Measurements from ENCODE around the gene CCDC121.

CCDC121 gene

GRCh38 chr2:27628767-27629709 is at the start of gene CCDC121, which contains the start of gene GPN1:
Gene CCDC121, minus strand, starts transcription at chr2:27629012. Its CDS starts 1,213 bp downstream, at chr2:27627799.
Gene GPN1, plus strand, starts transcription at chr2:27629050. Its CDS starts 9 bp downstream, at chr2:27629059.
- DNase-seq, result peak; percentile 95

DNA sequence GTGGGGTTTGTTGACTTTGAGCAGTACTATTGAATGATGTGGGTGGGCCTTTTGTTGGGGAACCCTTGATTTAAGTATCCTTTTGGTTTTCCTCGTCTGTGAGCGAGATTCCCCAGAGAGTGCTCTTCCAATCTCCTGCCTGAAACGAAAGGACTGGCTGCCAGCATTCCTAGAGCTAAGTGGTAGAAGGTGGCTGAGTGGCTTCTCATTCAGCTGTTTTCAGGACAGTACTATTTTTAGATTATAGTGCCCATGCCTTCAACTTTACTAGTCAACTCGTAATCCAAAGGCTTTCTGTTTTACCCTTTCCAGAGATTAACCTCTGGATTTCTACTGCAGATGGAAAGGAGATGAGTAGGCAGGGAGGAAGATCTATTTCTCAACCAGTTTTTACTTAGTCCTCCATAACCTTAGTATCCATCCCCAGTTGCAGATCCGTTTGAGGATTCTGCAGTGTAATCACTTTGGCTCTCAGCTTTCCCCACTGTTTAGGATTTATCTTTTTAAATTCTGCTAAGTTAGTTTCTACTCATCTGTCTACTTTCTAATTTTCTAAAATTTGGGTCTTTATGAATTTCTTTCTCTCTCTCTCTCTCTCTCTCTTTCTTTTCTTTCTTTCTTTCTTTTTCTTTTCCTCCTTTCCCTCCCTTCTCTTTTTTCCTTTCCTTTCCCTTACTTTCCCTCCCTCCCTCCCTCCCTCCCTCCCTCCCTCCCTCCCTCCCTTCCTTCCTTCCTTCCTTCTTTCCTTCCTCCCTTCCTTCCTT is 44.1 kb upstream of the CCDC121 start:
- no peak for DNase-seq

DNA sequence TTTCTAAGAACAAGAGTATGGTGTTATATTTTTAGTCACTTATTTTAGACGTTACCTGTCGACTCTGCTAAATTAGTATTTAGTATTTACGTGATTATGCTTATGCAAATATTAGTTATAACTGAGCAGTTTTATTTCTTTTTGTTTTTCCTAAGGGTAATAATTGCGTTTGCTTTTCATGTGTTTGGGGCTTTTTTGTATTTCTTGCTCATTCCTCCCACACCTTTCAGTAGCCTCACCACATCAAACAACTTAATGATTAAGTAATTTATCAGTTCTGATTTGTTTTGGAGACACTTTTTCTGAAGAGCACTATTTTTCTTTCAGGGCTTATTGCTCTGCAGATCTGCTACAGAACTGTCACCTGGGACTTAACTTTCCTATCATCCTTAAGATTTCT is 42.4 kb upstream of the CCDC121 start:
- DNase-seq, result no peak

DNA sequence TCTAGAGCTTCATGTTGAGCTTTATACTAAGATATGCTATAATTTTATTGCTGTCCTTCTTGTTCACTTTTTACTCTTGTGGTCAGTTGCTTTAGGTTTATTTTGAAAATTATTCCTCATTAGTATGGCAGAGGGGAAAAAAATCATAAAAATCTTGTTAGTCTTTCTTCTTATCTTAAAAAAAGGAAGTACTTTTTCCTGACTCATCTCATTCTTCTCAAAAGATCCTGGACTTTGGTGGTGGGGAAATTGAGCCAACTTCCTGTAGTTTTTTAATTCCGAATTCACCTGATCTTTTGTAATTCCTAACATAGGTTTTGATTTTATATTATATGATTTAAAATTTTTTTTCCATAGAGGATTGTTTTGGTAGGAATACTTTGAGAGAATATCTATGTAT is 38.6 kb upstream of the CCDC121 start:
- DNase-seq, result no peak

GRCh38 chr2:27664622-27665363 is 36.0 kb upstream of the CCDC121 start:
- no peak for DNase-seq

DNA sequence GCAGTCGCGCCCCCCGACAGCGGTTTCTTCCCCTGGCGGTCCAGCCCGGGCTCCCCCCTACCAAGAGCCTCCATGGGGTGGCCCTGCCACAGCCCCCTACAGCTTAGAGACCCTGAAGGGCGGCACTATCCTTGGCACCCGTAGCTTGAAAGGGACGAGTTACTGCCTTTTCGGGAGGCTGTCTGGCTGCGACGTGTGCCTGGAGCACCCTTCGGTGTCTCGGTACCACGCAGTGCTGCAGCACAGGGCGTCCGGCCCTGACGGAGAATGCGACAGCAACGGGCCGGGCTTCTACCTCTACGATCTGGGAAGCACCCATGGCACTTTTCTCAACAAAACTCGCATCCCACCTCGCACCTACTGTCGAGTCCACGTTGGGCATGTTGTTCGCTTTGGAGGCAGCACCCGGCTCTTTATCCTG is 35.4 kb upstream of the CCDC121 start:
- DNase-seq, result no peak

DNA sequence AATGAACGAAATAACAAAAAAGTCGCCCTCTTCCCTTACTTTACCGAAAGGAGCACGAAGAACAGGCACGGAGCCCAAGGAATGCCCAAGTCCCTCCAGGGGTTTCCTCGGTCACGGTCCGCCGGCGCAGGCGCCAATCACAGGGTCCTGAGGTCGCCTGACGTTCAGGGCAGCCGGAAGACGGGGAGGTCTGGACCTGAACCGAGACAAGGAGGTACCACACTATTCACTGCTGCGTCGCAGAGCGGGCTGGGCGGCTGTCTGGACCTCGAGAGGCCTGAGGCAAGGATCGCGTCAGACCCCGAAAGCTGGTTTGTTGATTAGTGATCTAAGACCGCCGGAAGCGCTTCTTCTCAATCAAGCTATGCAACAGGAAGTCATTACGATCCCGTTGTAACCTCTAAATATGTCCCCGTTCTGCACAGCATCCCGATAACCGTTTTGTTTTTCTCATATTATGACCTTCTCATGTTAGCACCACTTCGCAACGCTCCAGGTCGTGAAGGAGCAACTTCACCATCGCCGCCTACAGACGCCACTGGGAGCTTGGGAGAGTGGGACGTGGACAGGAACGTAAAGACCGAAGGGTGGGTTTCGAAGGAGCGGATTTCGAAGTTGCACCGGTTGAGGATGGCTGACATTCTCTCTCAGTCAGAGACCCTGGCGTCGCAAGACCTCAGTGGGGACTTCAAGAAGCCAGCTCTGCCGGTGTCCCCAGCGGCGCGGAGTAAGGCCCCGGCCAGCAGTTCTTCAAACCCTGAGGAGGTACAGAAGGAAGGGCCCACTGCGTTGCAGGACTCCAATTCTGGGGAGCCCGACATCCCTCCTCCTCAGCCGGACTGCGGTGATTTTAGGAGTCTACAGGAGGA is 34.7 kb upstream of the CCDC121 start, which contains the start of the genes SLC4A1AP and SUPT7L:
SLC4A1AP (plus strand) TSS at position 605 of the 869 bp plus-strand sequence; CDS start at position 631, 26 bp downstream.
SUPT7L (minus strand) TSS at position 330 of the 869 bp plus-strand sequence. CDS start 1,422 bp downstream, outside the sequence.
- peak; percentile 71 for DNase-seq

GRCh38 chr2:27661371-27661770 is 32.6 kb upstream of the CCDC121 start:
- no peak for DNase-seq

DNA sequence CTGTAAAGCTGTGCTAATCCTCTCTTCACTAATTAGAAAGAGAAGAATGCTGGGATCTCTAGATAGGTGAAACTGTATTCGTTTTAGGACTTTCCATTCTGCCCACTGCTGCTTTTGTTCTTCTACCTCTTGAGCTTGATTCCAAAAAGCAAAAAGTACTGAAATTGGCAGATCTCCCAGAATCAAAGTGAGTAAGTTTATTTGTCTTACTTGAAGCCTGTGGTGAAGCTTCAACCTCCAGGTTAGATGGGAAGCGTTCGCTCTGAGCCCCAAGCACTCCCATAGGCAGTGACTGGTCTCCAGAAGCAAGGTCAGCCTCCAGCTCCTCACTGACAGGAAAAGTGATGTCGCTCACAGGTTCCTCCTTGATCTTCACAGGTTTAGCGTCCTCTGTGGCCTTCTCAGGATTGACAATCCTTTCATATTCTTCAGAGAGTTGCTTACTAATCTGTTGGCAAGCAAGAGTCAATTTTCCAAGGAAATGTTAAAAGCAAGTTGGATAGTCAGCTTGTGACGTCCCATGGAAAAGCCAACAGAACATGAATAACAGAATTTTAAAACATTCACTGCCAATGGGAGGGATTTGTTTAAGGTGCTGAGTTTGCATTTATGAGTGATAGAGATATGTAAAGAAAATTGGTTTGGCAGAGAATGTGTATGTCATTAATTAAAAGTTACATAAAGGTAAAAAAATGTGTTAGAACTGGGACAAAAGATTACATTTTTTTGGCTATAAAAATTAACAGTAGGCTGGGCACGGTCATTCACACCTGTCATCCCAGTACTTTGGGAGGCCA is 26.5 kb upstream of the CCDC121 start:
- DNase-seq, result no peak

DNA sequence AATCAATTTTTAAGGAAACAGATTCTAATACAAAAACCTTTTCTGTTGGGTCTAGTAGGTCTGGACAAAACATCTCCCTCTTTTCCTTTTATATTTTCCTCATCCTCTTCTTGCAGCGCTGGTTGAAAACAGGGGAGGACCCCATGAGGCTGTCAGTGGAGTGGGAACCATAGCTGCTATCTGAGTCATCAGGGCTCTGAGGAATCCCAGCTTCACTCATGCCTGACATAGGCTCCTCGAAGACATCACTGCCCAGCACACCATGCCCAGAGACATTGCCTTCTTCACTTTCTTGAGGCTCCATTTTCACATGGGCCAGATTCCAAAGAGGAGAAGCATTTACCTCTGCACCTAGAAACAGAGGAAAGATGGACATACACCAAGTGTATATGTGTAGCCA is 24.6 kb upstream of the CCDC121 start:
- no peak for DNase-seq

- DNase-seq, result no peak
Observed at GRCh38 chr2:27652790-27653189, 24.0 kb upstream of the CCDC121 start.

GRCh38 chr2:27652341-27652740 is 23.5 kb upstream of the CCDC121 start:
- DNase-seq, result no peak

GRCh38 chr2:27651056-27651455 is 22.2 kb upstream of the CCDC121 start:
- no peak for DNase-seq

GRCh38 chr2:27647737-27648136 is 18.9 kb upstream of the CCDC121 start:
- DNase-seq, result no peak

- DNase-seq, result no peak
Observed at GRCh38 chr2:27647289-27647688, 18.5 kb upstream of the CCDC121 start.

DNA sequence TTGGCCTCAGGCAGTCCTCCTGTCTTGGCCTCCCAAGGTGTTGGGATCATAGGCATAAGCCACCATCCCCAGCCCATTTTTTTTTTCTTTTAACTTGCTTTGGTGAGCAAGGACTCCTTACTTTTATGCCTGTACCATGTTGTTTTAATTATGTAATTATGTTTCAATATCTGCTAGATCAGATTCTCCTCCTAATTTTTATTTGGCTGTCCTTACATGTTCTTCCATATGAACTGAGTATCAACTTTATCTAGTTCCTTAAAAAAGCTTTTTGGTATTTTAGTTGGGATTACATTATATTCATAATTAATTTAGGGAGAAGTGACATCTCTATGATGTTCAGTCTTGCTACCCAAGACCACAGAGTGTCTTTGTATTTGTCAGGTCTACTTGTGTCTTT is 16.4 kb upstream of the CCDC121 start:
- DNase-seq, result no peak

GRCh38 chr2:27640722-27641245 is 12.0 kb upstream of the CCDC121 start:
- DNase-seq, result no peak

GRCh38 chr2:27638709-27639108 is 9.9 kb upstream of the CCDC121 start:
- DNase-seq, result no peak

DNA sequence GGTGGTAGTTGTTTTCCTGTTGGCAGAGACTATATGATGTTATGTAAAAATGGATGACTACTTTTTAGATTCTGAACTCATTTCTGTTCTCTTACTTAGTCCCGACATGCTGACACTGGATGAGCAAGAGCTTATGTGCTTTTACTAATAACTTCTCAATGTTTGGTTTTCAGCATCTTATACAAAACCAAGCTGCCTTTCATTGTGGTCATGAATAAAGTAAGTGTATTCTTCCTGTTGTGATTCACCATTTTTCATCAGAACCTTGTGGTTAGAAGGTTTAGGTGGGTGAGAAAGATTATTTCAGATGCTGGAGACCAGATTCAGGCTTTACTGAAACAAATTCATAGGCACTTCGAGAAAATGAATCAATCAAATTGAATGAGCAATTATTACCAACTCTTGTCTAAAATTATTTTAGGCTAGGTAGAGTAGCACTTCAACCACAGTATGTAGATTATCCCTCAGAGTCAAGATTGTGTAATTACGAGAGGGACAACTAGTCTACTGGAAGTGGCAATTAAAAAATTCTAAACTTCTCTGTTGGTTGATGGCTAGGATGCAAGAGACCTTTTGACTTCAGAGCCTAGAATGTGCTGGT is 9.3 kb upstream of the CCDC121 start:
- no peak for DNase-seq

DNA sequence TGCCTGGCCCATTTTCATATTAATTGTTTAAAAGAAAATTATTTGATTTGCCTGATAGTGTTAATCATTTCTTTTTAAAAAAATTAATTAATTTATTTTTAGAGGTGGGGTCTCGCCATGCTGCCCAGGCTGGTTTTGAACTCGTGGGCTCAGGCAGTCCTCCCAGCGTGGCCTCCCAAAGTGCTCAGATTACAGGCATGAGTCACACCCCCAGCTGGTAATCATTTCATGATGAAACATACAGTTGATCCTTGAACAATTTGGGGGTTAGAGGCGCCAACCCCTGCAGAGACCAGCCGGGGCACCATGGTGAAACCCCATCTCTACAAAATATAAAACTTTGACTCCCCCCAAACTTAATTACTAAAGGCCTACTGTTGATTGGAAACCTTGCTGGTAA is 8.0 kb upstream of the CCDC121 start:
- DNase-seq, result no peak
